ENCODE data around the gene EFNB2. TPM values are rescaled to one million over a fixed set of nuclear protein-coding genes. Genes with fewer than 3 reads are reported as not detected.

The EFNB2 gene
- total RNA-seq, 2 donors from 2014 or later = 27.2 to 45.2 TPM

DNA sequence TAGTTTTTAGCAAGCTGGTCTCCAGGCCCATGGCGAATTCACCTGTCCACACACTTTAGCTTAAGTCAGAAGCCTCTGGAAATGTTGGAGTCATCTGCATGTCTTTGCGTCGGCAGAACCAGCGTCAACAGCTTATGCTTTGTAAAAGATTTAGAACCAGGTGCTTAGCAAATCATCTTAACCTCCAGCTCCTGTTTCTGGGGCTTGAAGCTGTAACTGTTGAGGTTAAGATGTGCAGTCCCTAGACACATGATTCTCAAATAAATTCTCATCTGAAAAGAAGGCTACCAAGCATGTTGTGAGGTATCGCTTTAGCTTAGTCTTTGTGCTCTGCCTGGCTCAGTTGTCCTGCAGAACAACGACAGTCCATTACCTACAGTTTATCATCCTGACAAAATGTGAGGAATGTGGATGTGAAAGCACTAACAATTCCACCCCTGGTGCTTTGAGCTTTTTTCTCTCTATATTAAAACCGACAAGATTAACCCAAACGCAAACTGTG lies 4.4 kb downstream of the EFNB2 start:
- H3K4me3 ChIP-seq = peak overlapping the region; percentile 89
- H3K36me3 ChIP-seq = no peaks in the 10 kb centered on the region
- H3K4me1 ChIP-seq (ENCODE audit: control insufficient read depth in 1 of 2, low read depth in 2 of 2) = peaks cover 0 to 37% of the 10 kb centered on the region in 2 donors
- ATAC-seq (ENCODE audit: insufficient number of reproducible peaks, low FRiP score, low read depth) (no peak), DNase-seq (ENCODE audit: low spot score) (no peak)
- no peaks in the 10 kb centered on the region for H3K27me3 ChIP-seq (replicated peaks; ENCODE audit: insufficient read depth)
- H3K9me3 ChIP-seq = no peaks in the 10 kb centered on the region
- TF ChIP-seq, protein P1, sequence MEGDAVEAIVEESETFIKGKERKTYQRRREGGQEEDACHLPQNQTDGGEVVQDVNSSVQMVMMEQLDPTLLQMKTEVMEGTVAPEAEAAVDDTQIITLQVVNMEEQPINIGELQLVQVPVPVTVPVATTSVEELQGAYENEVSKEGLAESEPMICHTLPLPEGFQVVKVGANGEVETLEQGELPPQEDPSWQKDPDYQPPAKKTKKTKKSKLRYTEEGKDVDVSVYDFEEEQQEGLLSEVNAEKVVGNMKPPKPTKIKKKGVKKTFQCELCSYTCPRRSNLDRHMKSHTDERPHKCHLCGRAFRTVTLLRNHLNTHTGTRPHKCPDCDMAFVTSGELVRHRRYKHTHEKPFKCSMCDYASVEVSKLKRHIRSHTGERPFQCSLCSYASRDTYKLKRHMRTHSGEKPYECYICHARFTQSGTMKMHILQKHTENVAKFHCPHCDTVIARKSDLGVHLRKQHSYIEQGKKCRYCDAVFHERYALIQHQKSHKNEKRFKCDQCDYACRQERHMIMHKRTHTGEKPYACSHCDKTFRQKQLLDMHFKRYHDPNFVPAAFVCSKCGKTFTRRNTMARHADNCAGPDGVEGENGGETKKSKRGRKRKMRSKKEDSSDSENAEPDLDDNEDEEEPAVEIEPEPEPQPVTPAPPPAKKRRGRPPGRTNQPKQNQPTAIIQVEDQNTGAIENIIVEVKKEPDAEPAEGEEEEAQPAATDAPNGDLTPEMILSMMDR (IDR thresholded peaks at IDR 0.05) = no peak
- peak overlapping the region; percentile 55 to 57 for H3K27ac ChIP-seq

DNA sequence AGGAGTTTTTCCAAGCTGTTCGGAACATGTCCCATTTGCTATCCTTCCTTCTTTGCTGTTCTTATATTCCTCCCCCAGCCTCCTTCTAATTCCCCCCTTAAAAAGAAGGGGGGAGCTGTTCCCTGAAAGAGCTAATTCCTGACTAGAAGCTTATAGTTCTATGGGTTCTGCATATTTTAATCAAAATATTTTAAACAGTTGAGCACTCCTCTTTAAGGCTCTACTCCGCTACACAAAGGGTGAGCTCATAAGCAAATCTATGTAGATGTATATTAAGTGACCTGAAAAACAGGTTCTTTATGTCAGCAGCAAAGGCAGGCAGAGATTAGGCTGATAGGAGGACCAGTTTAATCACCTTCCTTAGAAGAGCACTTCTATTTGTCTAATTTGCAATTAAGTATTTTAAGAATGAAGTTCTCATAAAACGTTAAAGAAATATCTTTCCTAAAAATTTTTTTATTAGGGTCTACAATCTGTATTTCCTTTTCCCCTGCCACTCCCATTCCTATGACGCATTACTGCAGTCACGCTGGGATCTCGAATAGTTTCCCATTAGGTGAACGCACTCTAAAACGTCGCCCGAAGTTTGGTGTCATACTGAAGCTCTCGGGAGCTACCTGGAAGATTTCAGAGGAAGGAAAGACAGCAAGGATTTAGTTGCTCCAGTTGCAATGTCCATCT lies 5.2 kb downstream of the EFNB2 start:
- Histone ChIP-seq H3K4me1 (ENCODE audit: control insufficient read depth in 1 of 2, low read depth in 2 of 2) (peaks cover 0 to 42% of the 10 kb centered on the region in 2 donors), H3K36me3 (no peaks in the 10 kb centered on the region), H3K9me3 (no peaks in the 10 kb centered on the region), H3K4me3 (peak overlapping the region; percentile 89), H3K27me3 (replicated peaks; ENCODE audit: insufficient read depth) (no peaks in the 10 kb centered on the region), H3K27ac (peak overlapping the region; percentile 55 to 57)
- ATAC-seq (ENCODE audit: insufficient number of reproducible peaks, low FRiP score, low read depth) = no peak
- TF ChIP-seq, protein P1 (IDR thresholded peaks at IDR 0.05) = no peak
- DNase-seq (ENCODE audit: low spot score) = no peak

DNA sequence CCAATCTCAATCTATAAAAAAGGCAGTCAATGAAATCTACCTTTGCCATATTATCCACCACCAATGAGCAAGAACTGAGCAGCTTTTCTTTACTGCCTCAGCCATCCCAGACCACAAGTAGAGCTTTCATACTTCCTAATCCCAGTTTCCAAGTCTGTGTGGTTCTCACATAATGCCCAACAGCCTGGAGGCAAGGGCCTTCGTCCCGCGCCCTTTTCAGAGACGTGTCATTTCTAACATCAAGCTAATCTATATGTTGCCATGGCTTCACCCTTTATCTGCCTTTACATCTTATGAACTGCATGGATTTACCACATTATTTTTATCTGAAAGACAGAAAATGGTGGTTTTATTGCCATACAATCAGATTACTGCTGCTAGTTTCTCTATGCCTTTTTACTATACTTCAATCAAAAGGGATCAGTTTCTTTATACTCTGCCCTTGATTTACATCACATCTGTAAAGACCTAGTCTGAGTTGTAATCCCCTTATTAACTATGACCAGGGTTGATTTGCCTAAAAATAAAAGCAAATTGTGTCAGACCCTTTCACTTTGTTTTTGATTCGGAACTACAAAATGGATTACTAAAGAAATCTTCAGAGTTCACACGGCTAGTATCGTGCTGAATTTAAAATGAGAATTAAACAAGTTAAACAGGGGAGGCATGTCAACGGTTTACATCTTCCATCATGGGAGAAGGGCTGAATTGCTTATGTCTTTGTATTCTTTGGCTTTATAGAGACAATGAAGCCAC lies 5.9 kb downstream of the EFNB2 start:
- Histone ChIP-seq H3K27me3 (replicated peaks; ENCODE audit: insufficient read depth) (no peaks in the 10 kb centered on the region), H3K4me1 (ENCODE audit: control insufficient read depth in 1 of 2, low read depth in 2 of 2) (peaks cover 0 to 42% of the 10 kb centered on the region in 2 donors), H3K36me3 (no peaks in the 10 kb centered on the region), H3K4me3 (peak overlapping the region; percentile 89), H3K27ac (peak overlapping the region; percentile 55 to 57), H3K9me3 (no peaks in the 10 kb centered on the region)
- TF ChIP-seq, protein P1 (IDR thresholded peaks at IDR 0.05) = no peak
- ATAC-seq (ENCODE audit: insufficient number of reproducible peaks, low FRiP score, low read depth) (no peak), DNase-seq (ENCODE audit: low spot score) (no peak)

DNA sequence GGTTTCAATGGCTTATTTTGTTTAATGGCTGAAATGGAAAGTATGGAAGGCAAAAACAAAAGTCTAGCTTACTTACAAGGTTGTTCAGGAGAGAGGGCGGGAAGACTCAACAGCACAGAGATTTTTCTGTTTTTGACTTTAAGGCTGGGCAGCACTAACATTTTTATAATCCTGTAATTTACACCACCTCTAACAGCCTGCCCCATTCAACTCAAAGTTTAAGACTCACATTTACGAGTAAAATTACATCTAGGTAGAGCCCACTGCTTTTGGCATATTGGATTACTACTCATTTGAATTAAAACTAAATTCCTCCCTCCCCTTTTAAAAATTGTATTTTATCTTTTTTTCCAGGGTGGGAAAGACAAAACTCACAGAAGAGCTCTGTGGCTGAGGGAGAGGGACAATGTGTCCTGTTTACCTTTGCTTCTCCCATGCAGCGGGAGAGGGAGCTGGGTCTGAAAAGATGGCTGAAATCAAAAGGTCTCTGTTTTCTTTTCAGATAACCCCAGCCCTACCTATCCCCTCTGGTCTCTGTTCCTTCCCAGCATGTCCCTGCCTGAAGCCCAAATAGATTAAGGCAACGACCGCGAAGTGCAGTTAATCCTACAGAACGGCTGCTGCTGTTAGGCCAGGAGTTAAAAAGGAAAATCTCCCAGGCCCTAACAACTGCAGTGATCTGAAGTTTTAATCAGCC lies 6.6 kb downstream of the EFNB2 start:
- peak overlapping the region; percentile 55 to 57 for H3K27ac ChIP-seq
- no peaks in the 10 kb centered on the region for H3K9me3 ChIP-seq
- TF ChIP-seq, protein P1 (IDR thresholded peaks at IDR 0.05) = no peak
- no peaks in the 10 kb centered on the region for H3K27me3 ChIP-seq (replicated peaks; ENCODE audit: insufficient read depth)
- H3K36me3 ChIP-seq = no peaks in the 10 kb centered on the region
- H3K4me1 ChIP-seq (ENCODE audit: control insufficient read depth in 1 of 2, low read depth in 2 of 2) = peaks cover 0 to 46% of the 10 kb centered on the region in 2 donors
- DNase-seq (ENCODE audit: low spot score) (no peak), ATAC-seq (ENCODE audit: insufficient number of reproducible peaks, low FRiP score, low read depth) (no peak)
- H3K4me3 ChIP-seq = peak overlapping the region; percentile 89

DNA sequence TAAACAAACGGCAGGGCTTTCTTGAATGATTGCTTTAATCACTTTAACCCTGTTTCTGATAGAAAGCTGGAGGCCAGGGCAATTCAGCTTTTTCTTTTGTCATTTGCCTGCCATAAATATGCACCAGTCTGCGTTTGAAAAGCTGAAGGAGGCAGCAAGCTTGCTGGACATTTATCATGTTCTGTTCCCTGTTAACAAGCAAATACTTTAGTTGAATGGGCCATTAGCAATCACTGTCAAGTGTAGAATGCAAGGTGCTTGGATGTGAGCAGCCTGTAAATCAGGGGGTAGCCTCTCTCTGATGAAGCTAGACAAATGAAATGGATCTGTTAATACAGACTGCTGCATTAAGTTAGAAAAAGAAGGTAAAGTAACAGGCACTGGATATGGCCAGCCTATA lies 7.6 kb downstream of the EFNB2 start:
- no peak for DNase-seq (ENCODE audit: low spot score)
- Histone ChIP-seq H3K4me1 (ENCODE audit: control insufficient read depth in 1 of 2, low read depth in 2 of 2) (peaks cover 0 to 56% of the 10 kb centered on the region in 2 donors), H3K27me3 (replicated peaks; ENCODE audit: insufficient read depth) (no peaks in the 10 kb centered on the region), H3K27ac (no peak overlapping the region), H3K4me3 (no peak overlapping the region), H3K36me3 (no peaks in the 10 kb centered on the region), H3K9me3 (no peaks in the 10 kb centered on the region)
- ATAC-seq (ENCODE audit: insufficient number of reproducible peaks, low FRiP score, low read depth) = no peak
- TF ChIP-seq, protein P1 (IDR thresholded peaks at IDR 0.05) = no peak

Data from thoracic aorta (tissue), 2 donors.